Kidney epithelial cell (primary cell): Measurements from ENCODE around the gene NDUFS7. TPM values are rescaled to one million over a fixed set of nuclear protein-coding genes. Genes with fewer than 3 reads are reported as not detected.
A peak's percentile ranks its signal among the peaks of the same experiment; 100 is the strongest.

Experiments
- DNase-seq: peaks from one replicate; pipeline ENCODE4 v3.0.0-alpha.2; 2010; ENCODE audit warnings: low read depth
- H3K27me3 ChIP-seq: 2 replicates; pipeline ENCODE4 v1.6.0; 2011; ENCODE audit warnings: low read length; ENCODE audit not compliant: control insufficient read depth, insufficient read depth
- H3K36me3 ChIP-seq: 2 replicates; pipeline ENCODE4 v1.5.1; 2011; ENCODE audit warnings: low read length; ENCODE audit not compliant: control insufficient read depth, insufficient read depth
- H3K4me3 ChIP-seq: 2 replicates; pipeline ENCODE4 v1.5.1; 2011; ENCODE audit warnings: low read depth, mild to moderate bottlenecking, control low read depth, low read length
- total RNA-seq: library from RNA; depleted of rRNA; stranded (reverse); fragments of >200 nt; gene quantifications from 2 replicates; pipeline ENCODE4 v1.2.3, GENCODE V29; 2015
- TF ChIP-seq, protein P1 (sequence below): IDR thresholded peaks from 2 replicates; pipeline ENCODE4 v1.5.1; 2011; ENCODE audit warnings: mild to moderate bottlenecking, moderate library complexity, low read length, control low read depth, inconsistent platforms; ENCODE audit not compliant: insufficient read depth, poor library complexity, severe bottlenecking

Gene NDUFS7
- total RNA-seq, 1 donor from 2014 or later: 189 TPM

DNA sequence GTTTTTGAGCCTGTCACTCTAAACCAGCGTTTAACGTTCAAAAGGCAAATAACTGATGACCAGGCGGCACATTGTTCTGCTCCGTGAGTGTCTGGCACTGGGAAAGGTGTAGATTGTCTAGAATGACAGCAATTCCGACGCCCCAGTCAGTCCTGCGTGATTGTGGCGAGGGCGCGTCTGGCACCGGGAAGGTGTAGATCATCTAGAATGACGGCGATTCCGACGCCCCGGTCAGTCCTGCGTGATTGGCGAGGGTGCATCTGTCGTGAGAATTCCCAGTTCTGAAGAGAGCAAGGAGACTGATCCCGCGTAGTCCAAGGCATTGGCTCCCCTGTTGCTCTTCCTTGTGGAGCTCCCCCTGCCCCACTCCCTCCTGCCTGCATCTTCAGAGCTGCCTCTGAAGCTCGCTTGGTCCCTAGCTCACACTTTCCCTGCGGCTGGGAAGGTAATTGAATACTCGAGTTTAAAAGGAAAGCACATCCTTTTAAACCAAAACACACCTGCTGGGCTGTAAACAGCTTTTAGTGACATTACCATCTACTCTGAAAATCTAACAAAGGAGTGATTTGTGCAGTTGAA is 26.1 kb upstream of the NDUFS7 start:
- H3K4me3 ChIP-seq: no peak overlapping the region
- TF ChIP-seq, protein P1, sequence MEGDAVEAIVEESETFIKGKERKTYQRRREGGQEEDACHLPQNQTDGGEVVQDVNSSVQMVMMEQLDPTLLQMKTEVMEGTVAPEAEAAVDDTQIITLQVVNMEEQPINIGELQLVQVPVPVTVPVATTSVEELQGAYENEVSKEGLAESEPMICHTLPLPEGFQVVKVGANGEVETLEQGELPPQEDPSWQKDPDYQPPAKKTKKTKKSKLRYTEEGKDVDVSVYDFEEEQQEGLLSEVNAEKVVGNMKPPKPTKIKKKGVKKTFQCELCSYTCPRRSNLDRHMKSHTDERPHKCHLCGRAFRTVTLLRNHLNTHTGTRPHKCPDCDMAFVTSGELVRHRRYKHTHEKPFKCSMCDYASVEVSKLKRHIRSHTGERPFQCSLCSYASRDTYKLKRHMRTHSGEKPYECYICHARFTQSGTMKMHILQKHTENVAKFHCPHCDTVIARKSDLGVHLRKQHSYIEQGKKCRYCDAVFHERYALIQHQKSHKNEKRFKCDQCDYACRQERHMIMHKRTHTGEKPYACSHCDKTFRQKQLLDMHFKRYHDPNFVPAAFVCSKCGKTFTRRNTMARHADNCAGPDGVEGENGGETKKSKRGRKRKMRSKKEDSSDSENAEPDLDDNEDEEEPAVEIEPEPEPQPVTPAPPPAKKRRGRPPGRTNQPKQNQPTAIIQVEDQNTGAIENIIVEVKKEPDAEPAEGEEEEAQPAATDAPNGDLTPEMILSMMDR: no peak
- H3K36me3 ChIP-seq: peaks cover 3% of the 10 kb centered on the region
- DNase-seq: no peak
- H3K27me3 ChIP-seq: no peaks in the 10 kb centered on the region

- DNase-seq: no peak
- TF ChIP-seq, protein P1: no peak
- Histone ChIP-seq H3K36me3 (peaks cover 3% of the 10 kb centered on the region), H3K27me3 (no peaks in the 10 kb centered on the region), H3K4me3 (no peak overlapping the region)
Observed at GRCh38 chr19:1360126-1360817, 23.4 kb upstream of the NDUFS7 start.

GRCh38 chr19:1360818-1361461 is 22.8 kb upstream of the NDUFS7 start:
- Histone ChIP-seq H3K4me3 (no peak overlapping the region), H3K36me3 (peaks cover 3% of the 10 kb centered on the region), H3K27me3 (no peaks in the 10 kb centered on the region)
- TF ChIP-seq, protein P1: no peak
- no peak for DNase-seq

- peak; percentile 42 for DNase-seq
Observed at GRCh38 chr19:1361601-1362386, 21.9 kb upstream of the NDUFS7 start.

DNA sequence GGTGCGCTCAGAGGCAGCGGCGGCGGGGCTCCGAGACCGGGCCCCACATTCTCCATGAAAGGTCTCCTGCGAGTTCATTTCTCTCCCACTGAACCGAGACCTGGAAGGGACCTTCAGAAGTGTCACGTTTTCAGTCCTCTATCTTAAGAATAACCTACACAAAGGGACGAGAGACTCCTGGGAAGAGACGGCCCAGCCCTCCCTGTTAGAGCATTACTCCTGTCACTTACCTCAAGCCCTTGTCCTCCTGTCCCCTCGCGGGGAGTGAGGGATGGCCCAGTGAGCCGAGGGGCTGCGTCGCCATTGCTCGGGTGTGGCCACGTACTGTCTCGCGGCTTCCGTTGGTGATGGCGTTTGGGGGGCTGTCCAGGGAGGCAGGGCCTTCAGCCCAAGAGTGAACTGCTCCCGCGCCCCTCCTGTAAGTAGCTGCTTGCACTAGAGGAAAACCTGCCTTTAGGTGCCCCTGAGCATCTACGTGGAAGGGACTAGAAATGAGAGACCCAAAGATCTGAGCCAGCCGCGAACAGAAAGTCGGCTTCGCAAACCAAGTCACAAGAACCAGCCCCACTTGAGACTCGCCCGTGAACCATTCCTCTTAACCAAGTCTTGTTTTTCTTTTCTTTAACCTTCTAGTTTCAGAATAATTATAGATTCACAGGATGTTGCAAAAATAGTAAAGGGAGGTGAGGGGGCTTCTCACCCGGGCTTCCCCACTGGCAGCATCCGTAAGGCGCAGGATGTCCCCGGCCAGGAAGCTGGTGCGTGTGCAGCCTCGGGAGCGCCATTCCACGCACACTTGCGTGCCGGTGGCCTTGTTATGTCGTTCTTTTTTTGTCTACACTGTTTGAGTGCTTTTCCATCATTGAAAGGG is 21.1 kb upstream of the NDUFS7 start:
- H3K36me3 ChIP-seq: peaks cover 4% of the 10 kb centered on the region
- no peak for DNase-seq
- no peak overlapping the region for H3K4me3 ChIP-seq
- H3K27me3 ChIP-seq: no peaks in the 10 kb centered on the region
- TF ChIP-seq, protein P1: no peak

More at GRCh38 chr19:1361601-1362386, 21.9 kb upstream of the NDUFS7 start:
- Histone ChIP-seq H3K36me3 (peaks cover 4% of the 10 kb centered on the region), H3K27me3 (no peaks in the 10 kb centered on the region), H3K4me3 (no peak overlapping the region)
- TF ChIP-seq, protein P1: no peak
